Stimulated activated CD8-positive, alpha-beta memory T cell treated with anti-CD3 and anti-CD28 coated beads, Interleukin-7, amount 100 ng/mL, for 24 hours (primary cell): ENCODE measurements around the gene TMF1.

Experiments used
- DNase-seq: peaks from one replicate; pipeline ENCODE4 v3.0.0-alpha.2; 2020; ENCODE audit warnings: low read depth

The TMF1 gene

GRCh38 chr3:68972358-68972979 is 79.7 kb downstream of the TMF1 start:
- DNase-seq, result peak; percentile 24
